ENCODE measurements around the gene ECM2.

DNA sequence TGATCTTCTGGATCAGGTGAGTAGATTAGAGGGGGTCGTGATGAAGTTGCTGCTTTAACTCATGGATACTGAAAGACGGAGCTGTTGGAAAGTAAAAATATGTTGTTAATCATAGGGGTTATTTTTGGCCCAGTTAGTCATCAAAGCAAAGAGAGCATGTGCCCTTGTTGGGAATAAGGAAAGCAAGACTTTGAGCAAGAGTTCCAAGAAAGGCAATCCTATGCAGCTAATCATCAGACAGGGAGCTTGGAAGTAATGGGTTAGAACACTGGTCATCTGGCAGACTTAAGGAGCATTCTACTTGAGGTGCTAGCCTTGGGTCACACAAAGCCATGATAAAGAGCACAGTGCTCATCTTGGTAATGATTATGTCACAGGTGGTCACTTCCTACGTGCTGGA is 71.8 kb downstream of the ECM2 start:
- TF ChIP-seq, protein P1, sequence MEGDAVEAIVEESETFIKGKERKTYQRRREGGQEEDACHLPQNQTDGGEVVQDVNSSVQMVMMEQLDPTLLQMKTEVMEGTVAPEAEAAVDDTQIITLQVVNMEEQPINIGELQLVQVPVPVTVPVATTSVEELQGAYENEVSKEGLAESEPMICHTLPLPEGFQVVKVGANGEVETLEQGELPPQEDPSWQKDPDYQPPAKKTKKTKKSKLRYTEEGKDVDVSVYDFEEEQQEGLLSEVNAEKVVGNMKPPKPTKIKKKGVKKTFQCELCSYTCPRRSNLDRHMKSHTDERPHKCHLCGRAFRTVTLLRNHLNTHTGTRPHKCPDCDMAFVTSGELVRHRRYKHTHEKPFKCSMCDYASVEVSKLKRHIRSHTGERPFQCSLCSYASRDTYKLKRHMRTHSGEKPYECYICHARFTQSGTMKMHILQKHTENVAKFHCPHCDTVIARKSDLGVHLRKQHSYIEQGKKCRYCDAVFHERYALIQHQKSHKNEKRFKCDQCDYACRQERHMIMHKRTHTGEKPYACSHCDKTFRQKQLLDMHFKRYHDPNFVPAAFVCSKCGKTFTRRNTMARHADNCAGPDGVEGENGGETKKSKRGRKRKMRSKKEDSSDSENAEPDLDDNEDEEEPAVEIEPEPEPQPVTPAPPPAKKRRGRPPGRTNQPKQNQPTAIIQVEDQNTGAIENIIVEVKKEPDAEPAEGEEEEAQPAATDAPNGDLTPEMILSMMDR (IDR thresholded peaks at IDR 0.05) = no peak
- TF ChIP-seq POLR2A (IDR thresholded peaks at IDR 0.05) = no peak

Data from testis (tissue), 2 donors.